NCI-H1436 (cell line): ENCODE data around the gene ODAD4.
"Not testable (repeated sequence)": the region's sequence is repeated elsewhere in the genome, so short reads cannot be mapped to it uniquely, and the experiment has no call there.

ENCODE experiments used
- DNase-seq: peaks from one replicate; lab custom pipeline; 2025; lab: John Stamatoyannopoulos, UW

Gene ODAD4

GRCh38 chr17:42002175-42002791 lies 71.9 kb downstream of the ODAD4 start:
- no peak for DNase-seq

GRCh38 chr17:42002792-42003301 lies 72.4 kb downstream of the ODAD4 start:
- DNase-seq, result no peak

DNA sequence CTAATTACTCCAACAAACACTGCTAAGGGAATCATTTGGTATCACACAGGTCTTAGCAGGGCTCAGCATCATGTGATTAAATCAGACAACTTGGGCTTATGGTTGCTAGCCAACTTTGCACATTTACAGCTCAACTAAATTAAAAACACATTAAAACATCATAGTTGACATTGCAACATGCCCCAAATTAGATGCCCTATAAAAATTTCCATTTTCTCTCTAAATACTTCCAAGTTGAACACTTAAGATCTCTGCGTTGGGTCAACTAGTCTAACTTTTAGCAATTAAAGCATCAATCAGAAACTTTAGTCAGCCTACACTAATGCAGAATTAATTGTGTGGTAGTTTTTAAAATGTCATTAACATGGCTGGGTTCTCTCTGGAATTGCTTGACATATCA lies 74.7 kb downstream of the ODAD4 start:
- DNase-seq, result no peak

GRCh38 chr17:42009170-42009569 lies 78.8 kb downstream of the ODAD4 start:
- no peak for DNase-seq

GRCh38 chr17:42010266-42010680 lies 79.9 kb downstream of the ODAD4 start:
- DNase-seq, result not testable (repeated sequence)

DNA sequence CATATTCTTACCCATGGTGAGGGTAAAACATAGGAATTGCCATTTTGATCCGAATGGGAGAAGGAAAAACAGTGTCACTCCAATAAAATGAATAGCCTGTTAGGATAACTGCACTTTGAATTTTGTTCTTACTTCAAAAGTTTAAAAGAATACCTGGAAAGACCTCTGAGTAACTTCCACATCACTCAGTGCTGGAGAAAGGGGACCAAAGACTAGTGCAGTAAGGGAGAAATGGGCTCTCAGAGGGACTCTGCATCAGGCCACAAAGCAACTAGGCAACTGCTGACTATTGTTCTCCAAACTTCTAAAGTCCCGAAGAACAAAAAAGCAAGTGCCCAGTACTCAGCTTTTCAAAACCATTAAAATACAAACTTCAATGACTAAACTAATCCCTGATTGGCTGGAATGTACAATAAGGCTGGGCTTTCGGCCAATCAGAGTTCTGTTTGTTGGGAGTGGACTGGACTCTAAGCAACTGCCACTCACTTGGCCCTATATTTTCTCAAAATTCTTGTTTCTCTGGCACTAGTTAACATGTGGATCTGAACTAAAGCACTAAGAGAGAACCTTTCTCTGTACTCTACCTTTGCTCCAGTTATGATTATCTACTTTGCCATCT lies 80.6 kb downstream of the ODAD4 start:
- no peak for DNase-seq

- not testable (repeated sequence) for DNase-seq
Observed at GRCh38 chr17:42012363-42012762, 81.9 kb downstream of the ODAD4 start.

- not testable (repeated sequence) for DNase-seq
Observed at GRCh38 chr17:42013740-42014139, 83.3 kb downstream of the ODAD4 start.
